HEK293T (cell line): ENCODE measurements around the gene TAS2R40.

Experiments used
- FOXA1 ChIP-seq: fragments of 450-650 bp; IDR thresholded peaks from 2 replicates; pipeline ENCODE4 v1.6.1; 2016; ENCODE audit warnings: mild to moderate bottlenecking
- FOXK2 ChIP-seq: fragments of 450-650 bp; IDR thresholded peaks from 2 replicates; pipeline ENCODE4 v1.6.1; 2016; ENCODE audit warnings: mild to moderate bottlenecking
- FOXM1 ChIP-seq: fragments of 450-650 bp; IDR thresholded peaks from 2 replicates; pipeline ENCODE4 v1.6.1; 2017; ENCODE audit warnings: mild to moderate bottlenecking, borderline replicate concordance
- HDGF ChIP-seq: fragments of 450-650 bp; IDR thresholded peaks from 2 replicates; pipeline ENCODE4 v1.6.1; 2017; ENCODE audit warnings: antibody characterized with exemption, borderline replicate concordance
- LEF1 ChIP-seq: fragments of 450-650 bp; IDR thresholded peaks from 2 replicates; pipeline ENCODE4 v1.6.1; 2017; ENCODE audit warnings: mild to moderate bottlenecking, borderline replicate concordance
- SP1 ChIP-seq: fragments of 450-650 bp; IDR thresholded peaks from 2 replicates; pipeline ENCODE4 v1.6.1; 2017
- SUZ12 ChIP-seq: fragments of 450-650 bp; IDR thresholded peaks from 2 replicates; pipeline ENCODE4 v1.6.1; 2016; ENCODE audit warnings: mild to moderate bottlenecking
- TARDBP ChIP-seq: fragments of 450-650 bp; IDR thresholded peaks from 2 replicates; pipeline ENCODE4 v1.6.1; 2016
- TF ChIP-seq, protein P1 (sequence below): fragments of 450-650 bp; IDR thresholded peaks from 2 replicates; pipeline ENCODE4 v1.6.1; 2016

DNA sequence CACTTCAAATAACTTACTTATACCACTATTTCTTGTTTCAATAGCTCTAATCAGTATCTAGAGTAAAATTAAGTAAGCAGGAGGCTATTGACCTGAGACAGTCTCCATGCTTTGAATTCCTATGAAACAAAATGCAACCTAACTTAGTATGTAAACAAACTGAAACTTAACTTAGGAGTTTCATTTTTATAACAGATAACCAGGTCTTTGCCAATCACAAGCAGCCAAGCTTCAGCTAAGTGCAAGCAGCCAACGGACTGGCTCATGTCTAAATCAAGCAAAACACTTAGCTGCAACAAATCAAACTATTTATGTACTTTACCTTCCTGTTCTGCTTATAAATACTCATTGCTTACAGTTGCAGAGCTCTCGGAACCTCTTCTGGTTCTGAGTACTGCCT lies 37.0 kb downstream of the TAS2R40 start:
- TF ChIP-seq SUZ12 (no peak), TARDBP (no peak), FOXM1 (no peak), FOXA1 (no peak), SP1 (no peak), HDGF (no peak), LEF1 (no peak), FOXK2 (no peak)
- TF ChIP-seq, protein P1, sequence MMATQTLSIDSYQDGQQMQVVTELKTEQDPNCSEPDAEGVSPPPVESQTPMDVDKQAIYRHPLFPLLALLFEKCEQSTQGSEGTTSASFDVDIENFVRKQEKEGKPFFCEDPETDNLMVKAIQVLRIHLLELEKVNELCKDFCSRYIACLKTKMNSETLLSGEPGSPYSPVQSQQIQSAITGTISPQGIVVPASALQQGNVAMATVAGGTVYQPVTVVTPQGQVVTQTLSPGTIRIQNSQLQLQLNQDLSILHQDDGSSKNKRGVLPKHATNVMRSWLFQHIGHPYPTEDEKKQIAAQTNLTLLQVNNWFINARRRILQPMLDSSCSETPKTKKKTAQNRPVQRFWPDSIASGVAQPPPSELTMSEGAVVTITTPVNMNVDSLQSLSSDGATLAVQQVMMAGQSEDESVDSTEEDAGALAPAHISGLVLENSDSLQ, result no peak
